Neural progenitor cell (in vitro differentiated cells): ENCODE measurements around the gene DHH. TPM values are rescaled to one million over a fixed set of nuclear protein-coding genes. Genes with fewer than 3 reads are reported as not detected.
"Not testable (repeated sequence)": the region's sequence is repeated elsewhere in the genome, so short reads cannot be mapped to it uniquely, and the experiment has no call there.

ENCODE experiments used
- DNase-seq: peaks from one replicate; pipeline ENCODE4 v3.0.0-alpha.2; 2016; ENCODE audit warnings: low spot score
- H2AFZ ChIP-seq: fragments of 200-600 bp; sonication (generic); replicated peaks from 2 replicates; pipeline ENCODE4 v1.6.1; 2016; ENCODE audit warnings: antibody characterized with exemption
- H3F3A ChIP-seq: fragments of 200-600 bp; sonication (generic); 2 replicates; pipeline ENCODE4 v1.6.1; 2016; ENCODE audit warnings: antibody characterized with exemption, low read depth
- H3K27ac ChIP-seq: fragments of 200-600 bp; sonication (generic); 2 replicates; pipeline ENCODE4 v1.5.1; 2016; ENCODE audit warnings: mild to moderate bottlenecking
- H3K27me3 ChIP-seq: fragments of 200-600 bp; sonication (generic); 2 replicates; pipeline ENCODE4 v1.6.1; 2016; ENCODE audit warnings: mild to moderate bottlenecking, moderate library complexity
- H3K36me3 ChIP-seq: fragments of 200-600 bp; sonication (generic); 2 replicates; pipeline ENCODE4 v1.5.1; 2016
- H3K4me1 ChIP-seq: fragments of 200-600 bp; sonication (generic); 2 replicates; pipeline ENCODE4 v1.6.1; 2016; ENCODE audit warnings: mixed run types
- H3K4me2 ChIP-seq: fragments of 200-600 bp; sonication (generic); 2 replicates; pipeline ENCODE4 v1.6.1; 2016
- H3K4me3 ChIP-seq: fragments of 200-600 bp; sonication (generic); 2 replicates; pipeline ENCODE4 v1.5.1; 2016
- H3K79me2 ChIP-seq: fragments of 200-600 bp; sonication (generic); 2 replicates; pipeline ENCODE4 v1.6.1; 2016; ENCODE audit warnings: low read depth
- H3K9ac ChIP-seq: fragments of 200-600 bp; sonication (generic); 2 replicates; pipeline ENCODE4 v1.6.1; 2016
- H3K9me3 ChIP-seq: fragments of 200-600 bp; sonication (generic); 2 replicates; pipeline ENCODE4 v1.5.1; 2016; ENCODE audit warnings: low read depth
- H4K20me1 ChIP-seq: fragments of 200-600 bp; sonication (generic); 2 replicates; pipeline ENCODE4 v1.6.1; 2016; ENCODE audit warnings: low read depth
- H3K27ac Mint-ChIP-seq: 3 replicates; pipeline ENCODE4 v1.8.0; 2021; ENCODE audit warnings: mixed read lengths
- H3K27me3 Mint-ChIP-seq: 2 replicates; pipeline ENCODE4 v1.8.0; 2022; ENCODE audit warnings: low read depth, mild to moderate bottlenecking, inconsistent platforms, moderate library complexity, mixed read lengths; ENCODE audit not compliant: insufficient read depth
- H3K36me3 Mint-ChIP-seq: 3 replicates; pipeline ENCODE4 v1.8.0; 2021; ENCODE audit warnings: mixed read lengths
- H3K4me1 Mint-ChIP-seq: 3 replicates; pipeline ENCODE4 v1.8.0; 2021; ENCODE audit warnings: mixed read lengths
- H3K4me3 Mint-ChIP-seq: 3 replicates; pipeline ENCODE4 v1.8.0; 2021; ENCODE audit warnings: mild to moderate bottlenecking, moderate library complexity, mixed read lengths
- H3K9me3 Mint-ChIP-seq: 3 replicates; pipeline ENCODE4 v1.8.0; 2020; ENCODE audit warnings: mixed read lengths
- EZH2 ChIP-seq: fragments of 200-600 bp; sonication (generic); IDR thresholded peaks from 2 replicates; pipeline ENCODE4 v1.6.1; 2017; ENCODE audit warnings: antibody characterized with exemption, mild to moderate bottlenecking, moderate library complexity
- EZH2phosphoT487 ChIP-seq: fragments of 200-600 bp; sonication (generic); IDR thresholded peaks from 2 replicates; pipeline ENCODE4 v1.6.1; 2017; ENCODE audit warnings: antibody characterized with exemption
- total RNA-seq: library from RNA; depleted of rRNA; stranded (reverse); fragments of >200 nt; gene quantifications from 2 replicates; pipeline ENCODE4 v1.2.3, GENCODE V29; 2015; ENCODE audit warnings: low replicate concordance
- TF ChIP-seq, protein P1 (sequence below): fragments of 200-600 bp; sonication (generic); IDR thresholded peaks from 2 replicates; pipeline ENCODE4 v1.5.1; 2017; ENCODE audit warnings: antibody characterized with exemption, mild to moderate bottlenecking

The DHH gene
- total RNA-seq, 1 donor from 2014 or later = not detected

DNA sequence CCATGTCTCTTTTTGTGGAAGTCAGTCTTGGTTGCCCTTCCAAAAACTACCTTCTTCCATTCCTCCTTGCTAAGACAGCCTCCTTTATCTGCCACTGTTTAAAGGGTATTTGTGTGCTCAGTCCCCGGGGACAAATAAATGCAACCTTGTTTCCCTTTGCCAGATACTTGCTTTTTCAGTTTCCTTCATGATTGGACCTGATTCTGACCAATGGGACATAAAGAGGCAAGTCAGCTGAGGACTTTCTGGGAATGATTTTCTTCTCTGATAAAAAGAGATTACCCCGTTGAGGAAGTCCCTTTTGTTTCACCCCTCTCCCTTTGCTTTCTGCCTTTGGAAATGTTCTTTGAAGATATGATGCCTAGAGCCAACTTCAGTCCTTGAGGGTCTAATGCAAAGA is 44.0 kb upstream of the DHH start:
- H3K4me3 Mint-ChIP-seq = no peak overlapping the region
- DNase-seq = no peak
- H3K27me3 ChIP-seq = no peaks in the 10 kb centered on the region
- no peak overlapping the region for H3K4me2 ChIP-seq
- H3K9me3 Mint-ChIP-seq = no peaks in the 10 kb centered on the region
- no peaks in the 10 kb centered on the region for H3K9me3 ChIP-seq
- no peak overlapping the region for H3K27ac Mint-ChIP-seq
- no peaks in the 10 kb centered on the region for H3K36me3 ChIP-seq
- peaks cover 5% of the 10 kb centered on the region for H3K4me1 ChIP-seq
- peaks cover 2% of the 10 kb centered on the region for H3K27me3 Mint-ChIP-seq
- H3K27ac ChIP-seq = no peak overlapping the region
- H3K9ac ChIP-seq = no peak overlapping the region
- peaks cover 4% of the 10 kb centered on the region for H3K36me3 Mint-ChIP-seq
- no peak overlapping the region for H2AFZ ChIP-seq
- H4K20me1 ChIP-seq = no peaks in the 10 kb centered on the region
- peaks cover 9% of the 10 kb centered on the region for H3K4me1 Mint-ChIP-seq
- TF ChIP-seq EZH2 = no peak
- TF ChIP-seq, protein P1, sequence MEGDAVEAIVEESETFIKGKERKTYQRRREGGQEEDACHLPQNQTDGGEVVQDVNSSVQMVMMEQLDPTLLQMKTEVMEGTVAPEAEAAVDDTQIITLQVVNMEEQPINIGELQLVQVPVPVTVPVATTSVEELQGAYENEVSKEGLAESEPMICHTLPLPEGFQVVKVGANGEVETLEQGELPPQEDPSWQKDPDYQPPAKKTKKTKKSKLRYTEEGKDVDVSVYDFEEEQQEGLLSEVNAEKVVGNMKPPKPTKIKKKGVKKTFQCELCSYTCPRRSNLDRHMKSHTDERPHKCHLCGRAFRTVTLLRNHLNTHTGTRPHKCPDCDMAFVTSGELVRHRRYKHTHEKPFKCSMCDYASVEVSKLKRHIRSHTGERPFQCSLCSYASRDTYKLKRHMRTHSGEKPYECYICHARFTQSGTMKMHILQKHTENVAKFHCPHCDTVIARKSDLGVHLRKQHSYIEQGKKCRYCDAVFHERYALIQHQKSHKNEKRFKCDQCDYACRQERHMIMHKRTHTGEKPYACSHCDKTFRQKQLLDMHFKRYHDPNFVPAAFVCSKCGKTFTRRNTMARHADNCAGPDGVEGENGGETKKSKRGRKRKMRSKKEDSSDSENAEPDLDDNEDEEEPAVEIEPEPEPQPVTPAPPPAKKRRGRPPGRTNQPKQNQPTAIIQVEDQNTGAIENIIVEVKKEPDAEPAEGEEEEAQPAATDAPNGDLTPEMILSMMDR = no peak
- no peak for TF ChIP-seq EZH2phosphoT487
- H3K79me2 ChIP-seq = no peaks in the 10 kb centered on the region
- no peaks in the 10 kb centered on the region for H3F3A ChIP-seq
- no peak overlapping the region for H3K4me3 ChIP-seq

DNA sequence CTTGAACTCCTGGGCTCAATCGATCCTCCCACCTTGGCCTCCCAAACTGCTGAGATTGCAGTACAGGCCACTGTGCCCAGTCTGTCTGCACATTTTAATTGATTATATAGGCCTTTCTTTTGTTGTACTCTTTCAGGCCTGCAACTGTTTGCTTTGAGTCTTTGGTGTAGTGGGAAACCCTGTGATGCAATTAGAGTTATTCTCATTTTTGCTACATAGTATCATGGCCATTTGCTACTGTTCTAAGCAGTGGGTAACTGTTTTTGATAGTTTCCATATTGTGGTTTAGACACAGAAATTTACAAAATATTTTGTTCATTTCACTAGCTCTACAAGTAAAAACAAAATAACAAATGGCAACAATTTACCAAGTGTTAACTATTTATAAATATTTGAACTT is 42.9 kb upstream of the DHH start:
- Mint-ChIP-seq H3K27me3 (no peaks in the 10 kb centered on the region), H3K4me1 (peaks cover 19% of the 10 kb centered on the region), H3K9me3 (no peaks in the 10 kb centered on the region), H3K27ac (no peak overlapping the region), H3K4me3 (no peak overlapping the region), H3K36me3 (peaks cover 4% of the 10 kb centered on the region)
- peaks cover 9% of the 10 kb centered on the region for H3K79me2 ChIP-seq
- peaks cover 11% of the 10 kb centered on the region for H3K4me1 ChIP-seq
- H3K9ac ChIP-seq = no peak overlapping the region
- no peak for DNase-seq
- H3K27ac ChIP-seq = no peak overlapping the region
- TF ChIP-seq, protein P1 = no peak
- TF ChIP-seq EZH2phosphoT487 (no peak), EZH2 (no peak)
- H3F3A ChIP-seq = no peaks in the 10 kb centered on the region
- no peak overlapping the region for H2AFZ ChIP-seq
- no peaks in the 10 kb centered on the region for H3K36me3 ChIP-seq
- no peaks in the 10 kb centered on the region for H3K9me3 ChIP-seq
- H4K20me1 ChIP-seq = no peaks in the 10 kb centered on the region
- no peak overlapping the region for H3K4me3 ChIP-seq
- no peaks in the 10 kb centered on the region for H3K27me3 ChIP-seq
- H3K4me2 ChIP-seq = no peak overlapping the region

DNA sequence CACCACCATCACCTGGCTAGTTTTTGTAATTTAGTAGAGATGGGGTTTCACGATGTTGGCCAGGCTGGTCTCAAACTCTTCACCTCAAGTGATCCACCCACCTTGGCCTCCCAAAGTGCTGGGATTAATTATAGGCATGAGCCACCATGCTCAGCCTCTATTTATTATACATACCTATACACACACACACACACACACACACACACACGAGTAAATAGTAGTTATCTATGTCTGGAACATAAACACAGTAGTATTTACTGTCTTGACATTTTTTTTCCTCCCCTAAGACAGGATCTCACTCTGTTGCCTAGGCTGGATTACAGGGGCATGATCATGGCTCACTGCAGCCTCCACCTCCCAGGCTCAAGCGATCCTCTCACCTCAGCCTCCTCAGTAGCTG is 42.4 kb upstream of the DHH start:
- not testable (repeated sequence) for H3K4me2 ChIP-seq, H3K9me3 Mint-ChIP-seq, H3K4me3 ChIP-seq, H3K27ac ChIP-seq, H3K27me3 Mint-ChIP-seq, DNase-seq, H3K9me3 ChIP-seq, H3K9ac ChIP-seq, H3K4me3 Mint-ChIP-seq, H3F3A ChIP-seq, H3K27ac Mint-ChIP-seq, H3K36me3 Mint-ChIP-seq, H3K36me3 ChIP-seq, H2AFZ ChIP-seq, H3K27me3 ChIP-seq, H4K20me1 ChIP-seq
- H3K4me1 Mint-ChIP-seq = peaks cover 24% of the 10 kb centered on the region
- peaks cover 16% of the 10 kb centered on the region for H3K4me1 ChIP-seq
- peaks cover 14% of the 10 kb centered on the region for H3K79me2 ChIP-seq

DNA sequence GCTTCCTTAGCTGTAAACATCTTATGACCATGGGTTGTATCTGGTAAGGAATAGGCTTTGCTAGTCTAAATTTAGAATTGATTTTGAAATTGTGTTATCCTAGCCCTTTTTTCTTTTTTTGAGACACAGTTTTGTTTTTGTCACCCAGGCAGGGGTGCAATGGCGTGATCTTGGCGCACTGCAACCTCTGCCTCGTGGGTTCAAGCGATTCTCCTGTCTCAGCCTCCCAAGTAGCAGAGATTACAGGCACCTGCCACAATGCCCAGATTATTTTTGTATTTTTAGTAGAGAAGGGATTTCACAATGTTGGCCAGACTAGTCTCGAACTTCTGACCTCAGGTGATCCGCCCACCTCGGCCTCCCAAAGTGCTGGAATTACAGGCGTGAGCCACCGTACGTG is 39.0 kb upstream of the DHH start:
- H3K4me3 ChIP-seq = no peak overlapping the region
- no peak overlapping the region for H3K4me2 ChIP-seq

More for the DNA sequence above, 39.0 kb upstream of the DHH start:
- Histone ChIP-seq H3K79me2 (peaks cover 46% of the 10 kb centered on the region), H3K9ac (no peak overlapping the region), H3K4me1 (peaks cover 25% of the 10 kb centered on the region), H3K27ac (no peak overlapping the region), H3K9me3 (no peaks in the 10 kb centered on the region), H4K20me1 (peaks cover 22% of the 10 kb centered on the region), H3K36me3 (peaks cover 7% of the 10 kb centered on the region), H3K27me3 (no peaks in the 10 kb centered on the region), H2AFZ (no peak overlapping the region), H3F3A (peaks cover 34% of the 10 kb centered on the region)
- Mint-ChIP-seq H3K4me1 (peaks cover 45% of the 10 kb centered on the region), H3K27ac (no peak overlapping the region), H3K4me3 (no peak overlapping the region), H3K36me3 (peaks cover 22% of the 10 kb centered on the region), H3K27me3 (peaks cover 2% of the 10 kb centered on the region), H3K9me3 (no peaks in the 10 kb centered on the region)
- TF ChIP-seq EZH2 = no peak
- TF ChIP-seq, protein P1 = no peak
- TF ChIP-seq EZH2phosphoT487 = no peak
- no peak for DNase-seq
